HG03139 (cell line): ENCODE measurements around the gene FAM234A.

Experiments
- ATAC-seq: cut with Tn5 transposase; IDR thresholded peaks from one replicate; pipeline ENCODE4 v1.9.1; 2021; ENCODE audit not compliant: unreplicated experiment

The FAM234A gene

DNA sequence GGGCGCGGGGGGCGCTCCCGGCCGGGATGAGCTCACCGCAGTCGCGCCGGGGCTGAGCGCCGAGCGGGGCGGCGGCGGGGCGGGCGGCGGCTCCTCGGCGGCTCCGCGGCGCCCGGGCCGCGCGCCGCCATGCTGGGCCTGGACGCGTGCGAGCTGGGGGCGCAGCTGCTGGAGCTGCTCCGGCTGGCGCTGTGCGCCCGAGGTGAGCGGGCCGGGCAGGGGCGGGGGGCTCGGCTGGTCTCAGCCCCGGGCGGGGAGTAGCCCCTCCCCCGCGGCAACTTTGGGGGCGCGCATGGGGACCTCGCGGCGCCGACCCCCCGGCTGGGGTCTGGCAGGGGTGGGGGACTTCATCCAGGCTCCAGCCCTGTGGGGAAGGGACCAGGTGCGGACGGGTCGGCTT lies 45.9 kb downstream of the FAM234A start, which contains the start of gene ARHGDIG:
Gene ARHGDIG, plus strand, starts transcription at position 40 of the 400 bp plus-strand sequence. Its CDS starts 90 bp downstream, at position 130.
- no peak for ATAC-seq

DNA sequence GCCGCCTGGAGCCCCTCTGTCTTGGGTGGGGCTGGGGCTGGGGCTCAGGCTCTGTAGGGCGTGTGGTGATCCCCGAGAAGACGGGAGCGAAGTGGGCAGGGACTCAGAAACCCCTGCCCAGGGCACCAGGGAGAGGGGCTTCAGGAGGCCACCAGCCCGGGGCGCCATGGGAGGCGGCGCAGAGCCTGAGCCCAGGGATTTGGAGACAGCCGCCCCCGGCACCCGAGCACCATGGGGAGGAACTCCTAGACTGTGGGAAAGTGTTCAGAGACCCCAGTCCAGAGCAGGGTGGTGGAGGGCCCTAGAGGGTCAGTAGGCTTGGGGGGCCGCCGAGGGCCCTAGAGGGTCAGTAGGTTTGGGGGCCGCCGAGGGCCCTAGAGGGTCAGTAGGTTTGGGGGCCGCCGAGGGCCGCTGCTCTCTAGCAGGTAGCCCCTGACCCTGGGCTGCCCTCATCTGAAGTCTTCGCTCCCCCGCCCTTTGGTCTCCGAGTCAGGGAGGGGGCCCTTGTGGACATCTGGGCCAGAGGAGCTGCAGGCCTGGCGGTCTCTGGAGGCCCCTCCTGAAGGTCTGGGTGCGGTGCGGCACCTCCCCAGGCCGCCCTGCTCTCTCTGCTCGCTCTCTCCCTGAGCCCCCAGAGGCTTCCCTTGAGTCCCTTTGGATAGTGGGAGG lies 46.5 kb downstream of the FAM234A start:
- no peak for ATAC-seq

DNA sequence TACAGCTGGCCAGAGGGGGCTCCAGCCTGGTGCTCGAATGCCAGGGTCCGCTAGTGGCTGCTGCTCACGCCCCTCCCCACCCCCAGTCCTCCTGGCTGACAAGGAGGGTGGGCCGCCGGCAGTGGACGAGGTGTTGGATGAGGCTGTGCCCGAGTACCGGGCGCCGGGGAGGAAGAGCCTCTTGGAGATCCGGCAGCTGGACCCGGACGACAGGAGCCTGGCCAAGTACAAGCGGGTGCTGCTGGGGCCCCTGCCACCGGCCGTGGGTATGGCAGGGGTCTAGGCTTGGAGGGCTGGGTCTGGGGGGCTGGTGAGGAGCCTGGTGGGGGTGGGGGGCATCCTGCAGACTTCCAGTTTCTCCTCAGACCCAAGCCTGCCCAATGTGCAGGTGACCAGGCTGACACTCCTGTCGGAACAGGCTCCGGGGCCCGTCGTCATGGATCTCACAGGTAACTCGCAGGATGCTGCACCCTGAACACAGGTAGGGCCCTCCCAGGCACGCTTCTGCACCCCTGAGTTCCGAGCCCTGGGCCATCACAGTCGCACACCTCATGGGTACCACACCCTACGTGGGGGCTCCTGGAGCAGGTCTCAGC lies 47.1 kb downstream of the FAM234A start:
- ATAC-seq, result no peak

DNA sequence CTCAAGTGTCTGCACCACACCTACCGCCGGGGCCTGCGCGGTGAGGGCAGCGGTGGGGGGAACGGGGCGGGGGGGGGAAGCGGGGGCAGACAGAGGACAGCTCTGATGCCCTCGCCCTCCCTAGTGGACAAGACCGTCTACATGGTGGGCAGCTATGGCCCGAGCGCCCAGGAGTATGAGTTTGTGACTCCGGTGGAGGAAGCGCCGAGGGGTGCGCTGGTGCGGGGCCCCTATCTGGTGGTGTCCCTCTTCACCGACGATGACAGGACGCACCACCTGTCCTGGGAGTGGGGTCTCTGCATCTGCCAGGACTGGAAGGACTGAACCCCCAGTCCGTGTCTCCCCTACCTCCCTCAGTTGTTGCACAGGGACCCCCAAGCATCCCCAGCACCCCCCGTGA lies 47.9 kb downstream of the FAM234A start:
- ATAC-seq, result no peak

DNA sequence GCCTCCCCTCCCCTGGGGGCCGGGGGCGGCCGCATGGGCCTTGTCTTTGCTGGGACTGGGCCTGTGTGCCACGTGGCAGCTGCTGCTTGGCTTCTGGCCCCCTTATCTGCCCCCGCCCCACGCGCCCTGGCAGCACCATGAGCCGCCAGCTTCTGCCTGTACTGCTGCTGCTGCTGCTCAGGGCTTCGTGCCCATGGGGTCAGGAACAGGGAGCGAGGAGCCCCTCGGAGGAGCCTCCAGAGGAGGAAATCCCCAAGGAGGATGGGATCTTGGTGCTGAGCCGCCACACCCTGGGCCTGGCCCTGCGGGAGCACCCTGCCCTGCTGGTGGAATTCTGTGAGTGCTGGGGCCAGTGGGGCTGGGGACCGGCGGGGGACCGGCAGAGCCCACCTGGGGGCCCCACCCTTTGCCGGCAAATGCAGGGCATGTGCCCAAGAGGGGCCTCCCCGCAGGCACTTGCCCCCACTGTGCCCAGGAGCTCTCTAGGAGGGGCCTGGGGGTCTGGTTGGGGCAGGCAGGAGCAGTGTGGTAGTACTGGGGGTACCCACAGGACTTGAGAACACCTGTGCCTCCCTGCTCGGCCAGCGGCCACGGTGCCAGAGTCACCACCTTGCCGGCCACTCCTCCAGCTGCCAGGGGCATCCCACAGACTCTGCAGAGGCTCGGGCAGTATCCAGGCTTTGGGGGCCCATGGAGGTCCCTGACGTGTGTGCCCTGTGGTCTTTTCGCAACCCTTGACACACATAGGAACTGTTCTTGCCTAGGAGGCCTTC lies 48.6 kb downstream of the FAM234A start, which contains the start of gene PDIA2:
Gene PDIA2, plus strand, starts transcription at position 132 of the 773 bp plus-strand sequence. Its CDS starts 6 bp downstream, at position 138.
- ATAC-seq, result no peak

DNA sequence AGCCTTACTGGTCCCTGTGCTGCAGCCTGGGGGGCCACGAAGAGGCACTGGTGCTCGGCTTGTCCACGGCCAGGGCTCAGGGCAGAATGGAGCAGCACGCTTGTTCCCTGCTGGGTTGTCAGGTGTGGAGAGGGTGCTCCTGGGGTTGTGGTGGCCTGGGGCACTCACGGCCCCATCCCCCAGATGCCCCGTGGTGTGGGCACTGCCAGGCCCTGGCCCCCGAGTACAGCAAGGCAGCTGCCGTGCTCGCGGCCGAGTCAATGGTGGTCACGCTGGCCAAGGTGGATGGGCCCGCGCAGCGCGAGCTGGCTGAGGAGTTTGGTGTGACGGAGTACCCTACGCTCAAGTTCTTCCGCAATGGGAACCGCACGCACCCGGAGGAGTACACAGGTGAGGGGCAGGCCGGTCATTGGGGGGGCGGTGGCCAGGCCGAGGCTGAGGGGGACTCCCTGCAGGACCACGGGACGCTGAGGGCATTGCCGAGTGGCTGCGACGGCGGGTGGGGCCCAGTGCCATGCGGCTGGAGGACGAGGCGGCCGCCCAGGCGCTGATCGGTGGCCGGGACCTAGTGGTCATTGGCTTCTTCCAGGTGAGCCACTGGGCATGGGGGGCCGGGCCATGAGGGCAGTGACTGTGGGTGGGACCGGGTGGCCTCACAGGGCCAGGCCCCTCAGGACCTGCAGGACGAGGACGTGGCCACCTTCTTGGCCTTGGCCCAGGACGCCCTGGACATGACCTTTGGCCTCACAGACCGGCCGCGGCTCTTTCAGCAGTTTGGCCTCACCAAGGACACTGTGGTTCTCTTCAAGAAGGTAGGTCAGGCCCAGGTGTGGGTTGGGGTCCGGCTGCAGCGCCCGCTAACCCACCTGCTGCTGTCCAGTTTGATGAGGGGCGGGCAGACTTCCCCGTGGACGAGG lies 49.8 kb downstream of the FAM234A start:
- ATAC-seq, result no peak

DNA sequence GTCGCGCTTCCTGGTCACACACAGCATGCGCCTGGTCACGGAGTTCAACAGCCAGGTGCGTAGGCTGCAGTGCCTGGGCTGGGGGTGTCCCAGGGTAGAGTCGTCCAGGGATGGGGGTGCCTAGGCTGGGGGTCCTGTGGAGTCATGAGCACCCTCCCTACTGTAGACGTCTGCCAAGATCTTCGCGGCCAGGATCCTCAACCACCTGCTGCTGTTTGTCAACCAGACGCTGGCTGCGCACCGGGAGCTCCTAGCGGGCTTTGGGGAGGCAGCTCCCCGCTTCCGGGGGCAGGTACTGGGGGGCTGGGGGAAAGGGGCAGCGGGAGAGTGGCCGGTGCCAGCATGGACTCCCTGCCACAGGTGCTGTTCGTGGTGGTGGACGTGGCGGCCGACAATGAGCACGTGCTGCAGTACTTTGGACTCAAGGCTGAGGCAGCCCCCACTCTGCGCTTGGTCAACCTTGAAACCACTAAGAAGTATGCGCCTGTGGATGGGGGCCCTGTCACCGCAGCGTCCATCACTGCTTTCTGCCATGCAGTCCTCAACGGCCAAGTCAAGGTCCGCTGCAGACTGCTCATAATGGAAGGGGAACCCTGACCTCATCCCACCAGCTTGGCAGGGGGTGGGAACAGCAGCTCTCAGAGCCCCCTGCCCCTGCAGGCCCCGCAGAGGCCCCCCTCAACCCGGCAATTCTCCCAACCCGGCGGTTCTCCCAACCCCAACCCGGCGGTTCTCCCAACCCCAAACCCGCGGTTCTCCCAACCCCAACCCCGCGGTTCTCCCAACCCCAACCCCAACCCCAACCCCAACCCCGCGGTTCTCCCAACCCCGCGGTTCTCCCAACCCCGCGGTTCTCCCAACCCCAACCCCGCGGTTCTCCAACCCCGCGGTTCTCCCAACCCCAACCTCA lies 50.8 kb downstream of the FAM234A start:
- ATAC-seq, result no peak

DNA sequence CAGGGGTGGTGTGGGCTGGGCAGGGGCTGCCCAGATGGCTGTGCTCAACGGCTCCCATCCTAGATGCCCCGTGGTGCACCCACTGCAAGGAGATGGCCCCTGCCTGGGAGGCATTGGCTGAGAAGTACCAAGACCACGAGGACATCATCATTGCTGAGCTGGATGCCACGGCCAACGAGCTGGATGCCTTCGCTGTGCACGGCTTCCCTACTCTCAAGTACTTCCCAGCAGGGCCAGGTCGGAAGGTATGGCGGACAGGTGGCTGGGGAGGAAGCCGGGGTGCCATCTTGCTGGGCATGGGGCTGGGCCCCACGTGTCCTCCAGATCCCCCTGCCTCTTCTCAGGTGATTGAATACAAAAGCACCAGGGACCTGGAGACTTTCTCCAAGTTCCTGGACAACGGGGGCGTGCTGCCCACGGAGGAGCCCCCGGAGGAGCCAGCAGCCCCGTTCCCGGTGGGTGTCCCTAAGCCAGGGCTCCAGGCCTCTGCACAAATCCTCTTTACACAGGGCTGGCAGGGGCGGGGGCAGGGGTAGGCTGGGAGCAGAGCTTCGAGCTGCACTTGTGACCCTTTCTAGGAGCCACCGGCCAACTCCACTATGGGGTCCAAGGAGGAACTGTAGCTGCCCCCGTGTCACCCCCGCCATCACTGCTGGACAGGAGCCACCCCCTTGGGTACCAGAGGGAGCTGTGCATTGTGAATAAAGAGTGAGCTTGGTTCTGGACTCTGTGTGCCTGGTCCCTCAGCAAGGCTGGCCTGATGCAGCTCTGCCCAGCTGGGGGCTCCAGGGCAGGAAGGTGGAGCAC lies 52.1 kb downstream of the FAM234A start:
- ATAC-seq, result no peak

DNA sequence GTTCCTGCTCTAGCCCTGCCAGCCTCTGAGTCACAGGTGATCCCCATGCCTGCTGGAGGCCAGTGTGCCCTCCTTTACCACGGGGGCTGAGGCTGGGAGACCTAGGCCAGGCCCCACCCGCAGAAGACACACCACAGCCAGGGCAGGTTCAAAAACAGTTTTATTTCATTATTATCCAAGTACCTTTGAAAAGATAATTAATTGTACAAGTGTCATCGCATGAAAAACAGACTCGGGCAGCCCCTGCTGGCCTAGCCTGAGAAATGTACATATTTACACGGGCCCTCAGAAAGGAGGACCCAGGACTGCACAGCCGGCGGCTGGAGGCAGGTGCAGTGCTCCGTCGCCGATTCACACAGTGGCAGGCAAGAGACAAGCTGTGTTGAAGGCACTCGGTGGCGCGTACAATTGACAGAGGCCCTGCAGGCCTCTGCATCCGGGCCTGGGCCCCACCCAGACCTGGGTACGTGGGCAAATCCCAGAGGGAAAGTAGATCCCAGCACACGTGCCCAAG lies 52.7 kb downstream of the FAM234A start:
- ATAC-seq, result no peak

DNA sequence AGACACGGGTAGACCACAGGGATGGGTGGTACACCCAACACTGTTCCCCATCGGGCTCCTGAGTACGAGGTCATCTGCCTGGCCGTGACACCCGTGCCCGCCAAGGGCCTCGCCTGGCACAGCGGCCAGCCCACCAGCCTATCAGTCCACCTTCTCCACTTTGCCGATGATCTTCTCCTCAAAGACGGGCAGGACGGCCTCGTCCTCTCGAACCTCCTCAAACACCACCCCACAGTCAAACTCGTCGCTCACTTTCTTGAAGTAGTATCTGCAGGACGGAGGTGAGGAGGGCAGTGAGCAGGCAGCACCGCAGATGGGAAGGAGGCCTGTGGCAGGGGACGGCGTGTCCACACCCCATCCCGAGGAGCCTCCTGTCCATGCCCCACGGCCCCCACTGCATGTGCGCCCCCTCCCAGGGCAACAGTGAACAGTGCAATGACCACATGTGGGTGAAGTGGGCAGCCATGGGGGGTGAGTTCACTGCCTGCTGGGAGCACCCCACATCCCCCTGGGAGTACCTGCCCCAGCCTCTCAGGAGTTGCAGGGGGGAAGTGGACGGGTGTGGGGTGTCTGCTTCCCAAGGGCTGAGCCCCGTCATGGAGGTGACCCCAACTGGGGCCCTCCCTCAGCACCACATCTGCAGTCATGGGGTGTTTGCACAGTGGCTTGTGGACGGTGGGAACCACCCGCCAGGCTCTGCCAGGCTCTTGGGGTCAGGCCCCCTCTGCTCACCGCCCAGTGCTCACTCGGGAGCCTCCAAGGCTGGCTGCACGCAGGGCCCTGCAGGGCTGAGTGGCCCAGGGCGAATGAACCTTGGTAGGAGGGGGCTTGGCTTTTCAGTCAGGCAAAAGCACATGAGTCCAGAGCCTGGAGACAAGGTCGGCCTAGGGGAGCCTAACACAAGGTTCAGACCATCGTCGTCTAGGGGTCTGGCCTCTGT lies 53.6 kb downstream of the FAM234A start:
- no peak for ATAC-seq

DNA sequence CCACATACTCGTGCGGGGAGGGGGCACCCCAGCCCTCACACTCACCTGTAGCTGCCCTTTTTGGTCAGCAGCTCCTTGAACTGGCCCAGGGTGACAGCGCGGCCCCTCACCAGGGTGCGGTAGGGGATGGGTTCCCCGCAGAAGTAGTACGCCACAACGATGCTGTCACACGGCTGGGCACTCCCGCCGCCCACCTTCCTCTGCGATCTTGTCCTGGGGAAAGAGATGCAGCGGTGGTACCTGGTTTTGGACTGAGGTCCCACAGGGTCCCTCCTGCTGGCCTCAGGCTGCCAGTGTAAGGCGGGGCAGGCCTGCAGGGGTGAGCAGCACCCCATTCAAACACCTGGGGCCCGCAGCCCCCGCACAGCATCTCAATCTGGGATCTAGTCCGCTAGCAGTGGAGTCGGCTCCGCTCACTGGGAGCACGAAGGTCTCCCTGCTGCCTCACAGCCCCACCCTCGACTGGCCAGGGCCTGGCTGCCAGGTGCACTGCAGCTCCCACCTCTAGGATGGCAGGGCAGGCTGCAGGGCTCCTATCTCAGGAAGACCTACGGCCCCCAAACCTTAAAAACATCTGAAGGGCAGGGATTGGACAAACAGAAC lies 54.9 kb downstream of the FAM234A start:
- no peak for ATAC-seq

DNA sequence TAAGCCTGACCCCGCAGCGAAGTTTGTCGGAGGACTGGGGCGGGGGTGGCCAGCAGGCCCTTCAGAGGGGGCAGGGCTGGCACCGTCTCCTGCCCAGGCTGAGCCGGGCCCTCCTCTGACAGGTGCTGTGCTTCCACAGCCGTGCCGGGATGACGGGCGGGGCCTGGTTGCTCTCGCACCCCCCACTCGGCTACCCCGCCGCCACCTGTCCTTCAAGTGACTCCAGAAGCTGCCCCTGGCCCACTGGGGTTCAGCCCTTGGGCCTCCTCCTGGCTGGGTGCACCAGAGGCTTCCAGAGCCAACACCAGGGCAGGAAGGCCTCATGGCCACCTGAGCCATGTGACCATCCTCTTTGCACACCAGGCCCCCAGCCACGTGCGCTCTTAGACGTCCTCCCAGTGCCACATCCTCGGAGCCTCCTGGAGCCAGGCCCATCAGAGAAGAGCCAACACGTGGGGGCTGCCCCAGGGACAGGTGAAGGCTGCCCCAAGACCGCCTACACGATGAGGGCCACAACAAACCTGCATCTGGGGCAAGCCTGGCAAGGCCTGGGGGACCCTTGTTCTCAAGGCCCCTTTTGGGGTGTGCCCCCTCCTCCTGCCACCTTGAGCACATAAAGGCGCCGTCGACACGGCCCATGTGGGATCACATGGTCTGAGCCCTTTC lies 55.5 kb downstream of the FAM234A start:
- no peak for ATAC-seq

DNA sequence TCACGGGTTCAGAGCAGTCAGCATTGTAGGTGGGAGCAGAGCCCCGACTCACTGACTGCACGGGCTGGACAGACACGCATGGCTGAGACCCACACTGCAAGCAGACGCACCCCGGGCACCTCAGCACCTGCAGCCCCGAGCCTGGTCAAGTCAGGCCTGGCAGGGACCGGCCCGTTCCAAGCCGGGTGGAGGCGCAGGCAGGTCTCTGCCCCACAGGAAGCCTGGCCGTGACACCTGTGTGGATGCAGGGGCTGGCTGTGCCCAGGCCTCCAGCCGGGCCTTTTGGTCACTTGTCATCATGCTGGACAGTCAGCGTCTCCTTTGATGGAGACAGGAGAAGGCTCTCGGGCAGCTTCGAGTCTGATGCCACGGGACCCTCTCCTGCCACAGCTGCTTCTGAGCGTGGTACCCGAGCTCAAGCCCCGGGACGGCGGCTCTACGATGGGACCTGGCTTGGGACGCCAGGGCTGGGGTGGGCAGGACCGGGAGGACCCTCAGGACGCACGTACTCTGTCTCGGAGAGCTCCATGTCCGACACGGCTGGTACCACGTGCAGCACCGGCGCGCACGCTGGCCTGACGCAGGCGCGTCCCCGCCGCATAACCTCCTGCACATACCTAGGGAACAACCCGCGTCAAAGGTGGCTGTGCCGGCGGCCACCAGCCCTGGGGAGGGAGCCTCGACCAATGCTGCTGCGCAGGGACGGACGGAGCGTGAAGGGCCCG lies 56.2 kb downstream of the FAM234A start:
- ATAC-seq, result no peak

DNA sequence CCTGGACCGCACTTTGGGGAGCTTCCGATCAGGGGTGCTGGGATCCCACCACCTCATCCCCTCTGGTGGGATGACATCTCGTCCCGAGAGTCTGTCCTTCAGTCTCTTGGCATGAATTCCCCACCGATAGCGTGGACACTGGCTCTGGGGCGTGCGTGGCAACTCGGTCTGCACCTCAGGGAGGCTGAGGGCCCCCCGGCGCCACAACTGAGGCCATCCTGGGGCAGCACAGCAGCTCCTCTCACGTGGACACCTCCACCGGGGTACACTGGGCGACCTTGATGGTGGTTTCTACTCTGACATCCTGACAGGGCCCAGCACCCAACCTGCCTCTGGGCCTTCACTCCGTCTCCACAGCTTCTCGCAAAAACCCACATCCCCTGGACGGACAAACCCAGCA lies 56.9 kb downstream of the FAM234A start:
- ATAC-seq, result no peak

DNA sequence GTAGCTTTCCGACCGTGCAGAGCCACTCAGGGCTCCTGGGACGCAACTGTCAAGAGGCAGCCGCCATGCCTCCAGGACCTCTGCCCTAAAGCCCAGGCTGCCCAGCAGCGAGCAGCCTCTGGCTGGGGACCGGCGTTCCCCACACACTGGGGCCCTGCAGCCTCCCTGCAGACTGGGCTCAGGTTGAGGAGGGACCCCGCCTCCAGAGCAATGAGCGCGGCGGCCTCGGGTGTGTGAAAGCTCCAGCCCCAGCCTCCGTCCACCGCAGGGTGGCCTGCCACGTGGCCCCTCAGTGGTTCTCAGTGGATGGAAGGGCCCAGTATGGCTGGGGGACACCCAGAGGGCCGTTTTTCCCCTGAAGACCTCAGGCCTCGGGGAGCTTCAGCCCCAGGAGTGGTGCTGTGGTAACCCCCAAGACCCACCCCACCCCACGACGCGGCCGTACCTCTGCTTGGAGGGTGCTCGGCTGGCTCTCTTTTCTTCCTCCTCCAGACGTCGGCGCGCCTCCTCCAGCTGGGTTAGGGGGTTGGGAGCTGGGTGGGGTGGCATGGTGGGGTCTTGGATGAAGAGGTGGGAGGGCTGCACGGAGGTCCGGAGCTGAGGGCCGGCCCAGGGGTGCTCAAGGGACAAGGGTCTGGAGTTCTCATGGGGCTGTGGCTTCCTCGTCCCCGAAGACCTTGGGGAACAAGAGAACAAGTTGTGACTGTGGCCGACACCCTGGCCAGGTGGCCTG lies 58.6 kb downstream of the FAM234A start:
- no peak for ATAC-seq
